ENCODE data around the gene SLC25A41.

SLC25A41 gene

GRCh38 chr19:6433663-6434062 is at the start of gene SLC25A41:
Gene SLC25A41, minus strand, starts transcription at chr19:6433763. Its CDS starts 70 bp downstream, at chr19:6433693.
- Mint-ChIP-seq H3K9me3 (no peaks in the 10 kb centered on the region), H3K27me3 (ENCODE audit: low read depth) (no peaks in the 10 kb centered on the region), H3K36me3 (ENCODE audit: low read depth) (no peaks in the 10 kb centered on the region), H3K4me3 (no peak within 1 kb of the TSS), H3K27ac (no peak within 1 kb of the TSS), H3K4me1 (ENCODE audit: low read depth) (peaks cover 2% of the 10 kb centered on the region)

DNA sequence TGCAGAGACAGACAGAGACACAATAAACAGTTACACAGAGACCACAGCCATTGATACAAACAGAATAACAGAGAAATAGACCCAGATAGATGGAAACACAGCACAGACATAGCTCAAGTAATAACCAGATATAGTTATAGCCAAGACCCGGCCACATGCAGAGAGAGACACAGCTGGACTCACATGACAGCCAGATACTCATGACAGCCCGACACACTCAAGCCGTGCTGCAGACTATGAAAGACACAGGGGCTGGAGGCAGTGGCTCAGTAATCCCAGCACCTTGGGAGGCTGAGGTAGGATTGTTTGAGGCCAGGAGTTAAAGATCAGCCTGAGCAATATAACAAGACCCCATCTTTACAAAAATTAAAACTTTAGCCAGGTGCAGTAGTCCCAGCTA is 49.7 kb upstream of the SLC25A41 start:
- H3K4me3 Mint-ChIP-seq, result no peak overlapping the region
- no peaks in the 10 kb centered on the region for H3K9me3 Mint-ChIP-seq
- H3K27me3 Mint-ChIP-seq (ENCODE audit: low read depth), result no peaks in the 10 kb centered on the region
- H3K27ac Mint-ChIP-seq, result no peak overlapping the region
- peaks cover 25% of the 10 kb centered on the region for H3K4me1 Mint-ChIP-seq (ENCODE audit: low read depth)
- peaks cover 2% of the 10 kb centered on the region for H3K36me3 Mint-ChIP-seq (ENCODE audit: low read depth)

- H3K4me1 Mint-ChIP-seq (ENCODE audit: low read depth), result peaks cover 25% of the 10 kb centered on the region
- peak overlapping the region; percentile 98 for H3K4me3 Mint-ChIP-seq
- no peaks in the 10 kb centered on the region for H3K9me3 Mint-ChIP-seq
- peaks cover 2% of the 10 kb centered on the region for H3K36me3 Mint-ChIP-seq (ENCODE audit: low read depth)
- peak overlapping the region; percentile 96 for H3K27ac Mint-ChIP-seq
- no peaks in the 10 kb centered on the region for H3K27me3 Mint-ChIP-seq (ENCODE audit: low read depth)
Measured at GRCh38 chr19:6482343-6482686, 48.8 kb upstream of the SLC25A41 start.

GRCh38 chr19:6481541-6482342 is 48.2 kb upstream of the SLC25A41 start, which contains the start of gene DENND1C:
Gene DENND1C, minus strand, starts transcription at chr19:6481787. Its CDS starts 92 bp downstream, at chr19:6481695.
- peak within 1 kb of the TSS; percentile 98 for H3K4me3 Mint-ChIP-seq
- peak within 1 kb of the TSS; percentile 96 for H3K27ac Mint-ChIP-seq
- H3K36me3 Mint-ChIP-seq (ENCODE audit: low read depth), result peaks cover 3% of the 10 kb centered on the region
- H3K27me3 Mint-ChIP-seq (ENCODE audit: low read depth), result no peaks in the 10 kb centered on the region
- peaks cover 25% of the 10 kb centered on the region for H3K4me1 Mint-ChIP-seq (ENCODE audit: low read depth)
- no peaks in the 10 kb centered on the region for H3K9me3 Mint-ChIP-seq

DNA sequence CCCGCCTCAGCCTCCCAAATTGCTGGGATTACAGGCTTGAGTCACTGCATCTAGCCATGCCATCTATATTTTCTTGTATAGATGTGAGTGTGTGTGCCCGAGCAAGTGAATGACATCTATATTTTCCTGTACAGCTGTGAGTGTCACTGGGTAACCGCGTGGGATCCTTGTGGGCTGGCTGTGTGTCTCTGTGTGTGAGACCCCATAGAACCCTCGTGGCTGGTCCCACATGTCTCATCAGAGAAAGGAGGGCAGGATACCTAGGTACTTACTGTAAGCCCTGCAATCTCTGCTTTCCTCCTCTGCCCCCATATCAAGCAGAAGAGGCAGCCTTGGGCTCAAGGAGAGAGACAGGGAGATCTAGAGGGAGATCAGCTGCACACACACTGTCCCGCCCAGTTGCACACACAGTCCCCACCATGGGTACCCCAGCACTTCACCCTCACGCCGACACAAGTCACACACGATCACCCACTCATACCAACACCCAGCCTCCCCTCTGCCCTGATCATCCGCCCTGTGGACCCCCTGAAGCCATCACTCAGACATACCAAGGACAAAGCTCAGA is 47.4 kb upstream of the SLC25A41 start:
- Mint-ChIP-seq H3K36me3 (ENCODE audit: low read depth) (peaks cover 6% of the 10 kb centered on the region), H3K4me1 (ENCODE audit: low read depth) (peaks cover 25% of the 10 kb centered on the region), H3K27ac (peak overlapping the region; percentile 96), H3K9me3 (no peaks in the 10 kb centered on the region), H3K27me3 (ENCODE audit: low read depth) (no peaks in the 10 kb centered on the region), H3K4me3 (peak overlapping the region; percentile 98)

- Mint-ChIP-seq H3K36me3 (ENCODE audit: low read depth) (peaks cover 7% of the 10 kb centered on the region), H3K9me3 (no peaks in the 10 kb centered on the region), H3K27me3 (ENCODE audit: low read depth) (no peaks in the 10 kb centered on the region), H3K4me3 (peak overlapping the region; percentile 98), H3K4me1 (ENCODE audit: low read depth) (peaks cover 25% of the 10 kb centered on the region), H3K27ac (peak overlapping the region; percentile 96)
Measured at GRCh38 chr19:6479836-6480398, 46.4 kb upstream of the SLC25A41 start.

GRCh38 chr19:6478815-6479214 is 45.3 kb upstream of the SLC25A41 start:
- no peak overlapping the region for H3K27ac Mint-ChIP-seq
- no peaks in the 10 kb centered on the region for H3K9me3 Mint-ChIP-seq
- H3K4me1 Mint-ChIP-seq (ENCODE audit: low read depth), result peaks cover 25% of the 10 kb centered on the region
- peaks cover 12% of the 10 kb centered on the region for H3K36me3 Mint-ChIP-seq (ENCODE audit: low read depth)
- H3K4me3 Mint-ChIP-seq, result no peak overlapping the region
- H3K27me3 Mint-ChIP-seq (ENCODE audit: low read depth), result no peaks in the 10 kb centered on the region

DNA sequence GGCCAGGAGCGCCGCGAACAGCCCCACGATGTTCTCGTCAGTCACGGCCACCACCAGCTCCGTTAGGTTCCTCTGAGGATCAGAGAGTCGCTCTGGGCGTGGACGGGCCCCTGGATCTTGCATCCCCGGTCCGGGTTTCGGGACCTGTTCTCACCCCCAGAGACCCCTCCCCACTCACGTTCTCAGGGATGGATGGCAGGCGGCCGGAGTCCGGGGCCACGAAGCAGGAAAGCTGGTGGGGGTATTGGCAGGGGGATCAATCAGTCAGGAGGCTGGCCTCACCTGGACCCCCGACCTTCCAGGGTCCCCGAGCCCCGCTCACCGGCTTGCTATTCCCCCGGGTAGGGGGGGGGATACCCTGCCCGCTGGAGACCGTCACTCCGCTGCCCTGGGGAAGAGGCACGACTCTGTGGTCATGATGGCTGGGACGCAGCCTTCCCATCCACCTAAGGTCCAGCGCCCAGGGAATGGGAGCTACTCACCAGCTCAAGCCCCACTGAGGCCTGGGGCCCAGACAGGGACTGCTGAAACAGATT is 43.4 kb upstream of the SLC25A41 start:
- peaks cover 20% of the 10 kb centered on the region for H3K4me1 Mint-ChIP-seq (ENCODE audit: low read depth)
- no peaks in the 10 kb centered on the region for H3K27me3 Mint-ChIP-seq (ENCODE audit: low read depth)
- H3K9me3 Mint-ChIP-seq, result no peaks in the 10 kb centered on the region
- peaks cover 14% of the 10 kb centered on the region for H3K36me3 Mint-ChIP-seq (ENCODE audit: low read depth)
- no peak overlapping the region for H3K27ac Mint-ChIP-seq
- H3K4me3 Mint-ChIP-seq, result no peak overlapping the region

DNA sequence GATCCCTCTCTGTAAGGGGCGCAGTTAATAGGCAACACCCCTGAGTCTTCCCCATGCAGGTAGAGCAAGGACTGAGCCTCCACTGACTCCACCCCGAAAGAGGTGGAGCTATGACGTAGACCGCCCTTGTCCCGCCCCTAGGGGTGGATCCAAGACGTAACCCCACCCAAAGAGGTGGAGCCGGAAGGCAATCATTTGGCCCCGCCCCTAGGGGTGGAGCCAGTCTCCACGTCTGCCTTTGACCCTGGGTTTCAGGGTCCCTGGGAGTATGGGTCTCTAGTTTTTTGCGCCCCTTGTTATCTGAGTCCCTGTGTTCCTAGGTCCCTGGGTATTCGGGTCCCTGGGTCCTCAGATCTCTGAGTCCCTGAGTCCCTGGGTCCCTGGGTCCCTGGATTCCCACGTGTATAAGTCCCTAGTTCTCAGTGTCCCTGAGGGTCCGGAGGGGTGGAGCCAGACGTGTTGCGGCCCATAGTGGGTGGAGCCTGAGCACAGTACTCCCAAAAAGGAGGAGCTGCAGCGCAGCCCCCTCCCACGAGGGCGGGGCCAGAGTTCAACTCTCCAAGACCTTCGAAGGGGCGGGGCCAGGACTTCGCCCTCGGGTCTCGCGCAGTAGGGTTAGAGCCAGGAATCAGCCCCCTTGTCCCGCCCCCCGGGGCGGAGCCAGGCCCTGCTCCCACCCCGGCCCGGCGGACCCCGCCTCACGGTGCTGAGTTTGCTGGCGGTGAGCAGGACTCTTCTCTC is 42.8 kb upstream of the SLC25A41 start:
- peaks cover 14% of the 10 kb centered on the region for H3K36me3 Mint-ChIP-seq (ENCODE audit: low read depth)
- no peak overlapping the region for H3K27ac Mint-ChIP-seq
- peaks cover 15% of the 10 kb centered on the region for H3K4me1 Mint-ChIP-seq (ENCODE audit: low read depth)
- no peak overlapping the region for H3K4me3 Mint-ChIP-seq
- H3K9me3 Mint-ChIP-seq, result no peaks in the 10 kb centered on the region
- no peaks in the 10 kb centered on the region for H3K27me3 Mint-ChIP-seq (ENCODE audit: low read depth)

DNA sequence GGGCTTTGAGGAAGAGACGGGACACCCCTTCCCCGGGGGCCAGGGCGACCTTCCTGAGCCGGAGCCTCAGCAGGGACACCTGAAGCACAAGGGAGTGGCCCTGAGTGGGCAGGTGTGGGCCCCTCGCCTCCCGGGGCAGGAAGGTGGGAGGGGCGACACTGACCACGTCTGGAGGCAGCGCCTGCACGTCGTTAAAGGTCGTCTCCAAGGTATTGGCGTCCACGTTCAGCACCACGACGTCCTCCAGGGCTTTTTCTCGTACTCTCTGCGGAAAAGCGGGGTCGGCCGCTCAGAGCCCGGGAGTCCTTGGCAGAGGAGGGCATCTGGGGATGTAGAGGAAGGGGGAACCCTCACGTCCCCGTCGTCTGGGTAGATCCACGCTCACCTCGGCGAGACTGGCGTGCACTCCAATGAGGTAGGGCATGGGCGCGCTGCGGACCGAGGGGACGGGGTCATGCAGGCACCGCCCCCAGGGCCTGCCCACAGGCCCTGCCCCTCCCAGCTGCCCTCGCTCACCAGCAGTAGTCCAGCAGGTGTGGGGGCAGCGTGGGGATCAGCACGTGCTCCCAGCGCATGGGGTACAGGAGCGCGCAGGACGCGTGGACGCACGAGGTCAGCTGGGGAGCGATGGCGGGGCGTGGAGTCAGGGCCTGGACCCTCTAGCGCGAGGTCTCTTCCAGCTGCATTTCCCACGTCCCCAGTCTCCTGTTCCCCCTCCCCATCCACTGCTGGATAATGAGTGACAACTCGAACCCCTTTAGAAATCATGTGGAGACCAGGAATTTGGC is 42.0 kb upstream of the SLC25A41 start:
- H3K27me3 Mint-ChIP-seq (ENCODE audit: low read depth), result no peaks in the 10 kb centered on the region
- H3K27ac Mint-ChIP-seq, result no peak overlapping the region
- H3K36me3 Mint-ChIP-seq (ENCODE audit: low read depth), result peaks cover 16% of the 10 kb centered on the region
- H3K9me3 Mint-ChIP-seq, result no peaks in the 10 kb centered on the region
- no peak overlapping the region for H3K4me3 Mint-ChIP-seq
- peaks cover 8% of the 10 kb centered on the region for H3K4me1 Mint-ChIP-seq (ENCODE audit: low read depth)

- no peaks in the 10 kb centered on the region for H3K9me3 Mint-ChIP-seq
Measured at GRCh38 chr19:6473647-6474046, 40.1 kb upstream of the SLC25A41 start.

DNA sequence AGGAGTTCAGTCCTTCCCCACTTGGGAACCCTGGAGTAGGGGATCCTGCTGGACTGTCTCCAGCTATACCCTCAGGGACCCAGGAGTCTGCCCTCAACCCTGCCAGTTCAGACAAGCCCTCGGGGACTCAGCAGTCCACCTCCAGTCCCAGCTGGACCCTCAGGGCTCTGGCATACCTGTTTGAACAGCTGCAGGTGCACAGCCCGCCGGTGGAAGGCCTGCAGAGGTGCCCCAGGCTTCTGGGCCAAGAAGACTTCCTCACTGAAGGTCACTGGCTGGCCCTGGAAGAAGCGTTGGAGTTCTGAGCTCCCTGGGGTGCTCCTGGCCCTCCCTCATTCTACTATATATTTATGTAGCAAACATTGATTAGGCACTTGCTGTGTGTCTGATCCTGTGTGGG is 39.1 kb upstream of the SLC25A41 start:
- H3K4me3 Mint-ChIP-seq, result no peak overlapping the region
- no peaks in the 10 kb centered on the region for H3K27me3 Mint-ChIP-seq (ENCODE audit: low read depth)
- peaks cover 2% of the 10 kb centered on the region for H3K4me1 Mint-ChIP-seq (ENCODE audit: low read depth)
- H3K9me3 Mint-ChIP-seq, result no peaks in the 10 kb centered on the region
- no peak overlapping the region for H3K27ac Mint-ChIP-seq
- peaks cover 29% of the 10 kb centered on the region for H3K36me3 Mint-ChIP-seq (ENCODE audit: low read depth)

More at GRCh38 chr19:6473647-6474046, 40.1 kb upstream of the SLC25A41 start:
- Mint-ChIP-seq H3K27ac (no peak overlapping the region), H3K4me1 (ENCODE audit: low read depth) (no peaks in the 10 kb centered on the region), H3K36me3 (ENCODE audit: low read depth) (peaks cover 23% of the 10 kb centered on the region), H3K4me3 (no peak overlapping the region), H3K27me3 (ENCODE audit: low read depth) (no peaks in the 10 kb centered on the region)

GRCh38 chr19:6471076-6471475 is 37.5 kb upstream of the SLC25A41 start:
- Mint-ChIP-seq H3K4me1 (ENCODE audit: low read depth) (peaks cover 3% of the 10 kb centered on the region), H3K27me3 (ENCODE audit: low read depth) (no peaks in the 10 kb centered on the region), H3K27ac (no peak overlapping the region), H3K9me3 (no peaks in the 10 kb centered on the region), H3K36me3 (ENCODE audit: low read depth) (peaks cover 28% of the 10 kb centered on the region), H3K4me3 (no peak overlapping the region)

GRCh38 chr19:6470173-6470572 is 36.6 kb upstream of the SLC25A41 start:
- Mint-ChIP-seq H3K9me3 (no peaks in the 10 kb centered on the region), H3K27ac (no peak overlapping the region), H3K27me3 (ENCODE audit: low read depth) (no peaks in the 10 kb centered on the region), H3K4me1 (ENCODE audit: low read depth) (peaks cover 3% of the 10 kb centered on the region), H3K4me3 (no peak overlapping the region), H3K36me3 (ENCODE audit: low read depth) (peaks cover 26% of the 10 kb centered on the region)

Measured in T-helper 1 cell treated with Interleukin-12 subunit alpha and Interleukin-12 subunit beta and Interleukin-4 antibody, amounts not matched to agents 30 μg/mL and 1 μg/mL, for 36 hours (primary cell).